GM13977 (cell line): ENCODE data around the gene XPC.

Experiments used
- DNase-seq: peaks from one replicate; pipeline ENCODE4 v3.0.0; 2012; ENCODE audit warnings: low spot score
- in situ Hi-C: fragments of 300-500 bp; cut with MboI; formaldehyde crosslinking; loops from one replicate; pipeline ENCODE4 v1.12.0; 2022; ENCODE audit warnings: low sequenced_read_pairs, low pct_unique_long_range_greater_than_20kb, mixed read lengths, inconsistent platforms; ENCODE audit not compliant: unreplicated experiment
- TF ChIP-seq, protein P1 (sequence below): IDR thresholded peaks from 2 replicates; pipeline ENCODE4 v1.5.1; 2012; ENCODE audit warnings: mild to moderate bottlenecking, control low read depth; ENCODE audit not compliant: insufficient read depth; ENCODE audit errors: extremely low read depth, missing control alignments

XPC gene

DNA sequence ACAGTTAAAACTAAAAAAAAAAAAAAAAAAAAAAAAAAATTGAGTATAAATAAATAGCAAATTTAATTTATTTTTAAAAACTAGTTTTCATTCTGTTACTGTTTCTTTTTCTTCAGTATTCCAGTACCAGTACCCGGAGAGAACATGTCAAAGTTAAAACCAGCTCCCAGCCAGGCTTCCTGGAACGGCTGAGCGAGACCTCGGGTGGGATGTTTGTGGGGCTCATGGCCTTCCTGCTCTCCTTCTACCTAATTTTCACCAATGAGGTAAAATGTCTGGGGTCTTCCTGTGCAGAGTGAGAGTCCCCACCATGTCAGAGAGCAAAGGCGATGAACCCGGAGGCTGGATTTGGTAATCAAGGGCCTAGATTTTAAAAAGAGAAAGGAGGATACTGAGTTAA is 49.1 kb downstream of the XPC start:
- TF ChIP-seq, protein P1, sequence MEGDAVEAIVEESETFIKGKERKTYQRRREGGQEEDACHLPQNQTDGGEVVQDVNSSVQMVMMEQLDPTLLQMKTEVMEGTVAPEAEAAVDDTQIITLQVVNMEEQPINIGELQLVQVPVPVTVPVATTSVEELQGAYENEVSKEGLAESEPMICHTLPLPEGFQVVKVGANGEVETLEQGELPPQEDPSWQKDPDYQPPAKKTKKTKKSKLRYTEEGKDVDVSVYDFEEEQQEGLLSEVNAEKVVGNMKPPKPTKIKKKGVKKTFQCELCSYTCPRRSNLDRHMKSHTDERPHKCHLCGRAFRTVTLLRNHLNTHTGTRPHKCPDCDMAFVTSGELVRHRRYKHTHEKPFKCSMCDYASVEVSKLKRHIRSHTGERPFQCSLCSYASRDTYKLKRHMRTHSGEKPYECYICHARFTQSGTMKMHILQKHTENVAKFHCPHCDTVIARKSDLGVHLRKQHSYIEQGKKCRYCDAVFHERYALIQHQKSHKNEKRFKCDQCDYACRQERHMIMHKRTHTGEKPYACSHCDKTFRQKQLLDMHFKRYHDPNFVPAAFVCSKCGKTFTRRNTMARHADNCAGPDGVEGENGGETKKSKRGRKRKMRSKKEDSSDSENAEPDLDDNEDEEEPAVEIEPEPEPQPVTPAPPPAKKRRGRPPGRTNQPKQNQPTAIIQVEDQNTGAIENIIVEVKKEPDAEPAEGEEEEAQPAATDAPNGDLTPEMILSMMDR = no peak
- in situ Hi-C loops = no loop called here
- DNase-seq = no peak

DNA sequence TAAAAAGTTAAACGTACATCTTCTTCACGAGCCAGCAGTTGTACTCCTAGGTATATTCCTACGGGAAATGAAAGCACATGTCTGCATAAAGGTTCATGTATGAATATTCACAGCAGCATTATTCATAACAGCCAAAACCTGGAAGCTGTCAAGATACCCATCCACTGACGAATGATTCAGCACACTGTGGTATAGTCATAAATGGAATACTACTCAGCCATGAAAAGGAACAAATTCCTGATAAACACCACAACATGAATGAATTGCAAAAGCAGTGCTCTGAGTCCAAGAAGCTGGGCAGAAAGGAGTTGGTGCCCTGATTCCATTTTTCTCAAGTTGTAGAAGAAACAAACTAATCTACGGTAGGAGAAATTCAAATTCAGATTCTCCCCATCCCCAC is 49.7 kb downstream of the XPC start:
- in situ Hi-C loops = no loop called here
- TF ChIP-seq, protein P1 = no peak
- DNase-seq = no peak

DNA sequence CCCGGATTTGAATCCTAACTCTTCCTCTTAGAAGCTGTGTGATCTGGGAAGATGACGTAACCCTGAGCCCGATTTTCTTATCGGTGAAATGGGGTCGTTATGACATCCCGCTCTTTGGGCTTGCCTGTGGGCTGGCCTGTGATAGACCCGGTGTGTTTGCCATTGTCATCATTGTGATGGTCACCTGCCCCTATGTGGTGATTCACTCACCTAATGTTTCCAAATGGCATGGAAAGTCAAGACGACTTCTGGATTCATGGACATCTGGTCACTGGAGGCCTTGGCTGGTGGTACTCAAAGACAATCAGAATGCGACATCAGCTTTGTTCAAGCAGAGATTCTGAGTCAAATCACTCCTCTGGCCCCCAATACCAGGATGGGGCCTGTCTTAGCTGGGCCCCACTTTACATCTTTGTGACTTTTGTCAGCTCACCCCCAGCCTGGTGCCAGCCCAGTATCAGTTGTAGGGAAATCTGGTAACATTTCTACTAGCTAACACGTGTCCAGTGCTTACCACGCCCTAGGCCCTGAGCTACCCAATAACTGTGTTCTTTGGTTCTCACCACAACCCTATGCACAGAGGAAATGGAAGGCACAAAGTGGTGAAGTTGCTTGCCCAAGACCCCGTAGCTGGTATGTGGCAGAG is 50.8 kb downstream of the XPC start:
- no peak for DNase-seq
- TF ChIP-seq, protein P1 = no peak
- in situ Hi-C loops = no loop called here

DNA sequence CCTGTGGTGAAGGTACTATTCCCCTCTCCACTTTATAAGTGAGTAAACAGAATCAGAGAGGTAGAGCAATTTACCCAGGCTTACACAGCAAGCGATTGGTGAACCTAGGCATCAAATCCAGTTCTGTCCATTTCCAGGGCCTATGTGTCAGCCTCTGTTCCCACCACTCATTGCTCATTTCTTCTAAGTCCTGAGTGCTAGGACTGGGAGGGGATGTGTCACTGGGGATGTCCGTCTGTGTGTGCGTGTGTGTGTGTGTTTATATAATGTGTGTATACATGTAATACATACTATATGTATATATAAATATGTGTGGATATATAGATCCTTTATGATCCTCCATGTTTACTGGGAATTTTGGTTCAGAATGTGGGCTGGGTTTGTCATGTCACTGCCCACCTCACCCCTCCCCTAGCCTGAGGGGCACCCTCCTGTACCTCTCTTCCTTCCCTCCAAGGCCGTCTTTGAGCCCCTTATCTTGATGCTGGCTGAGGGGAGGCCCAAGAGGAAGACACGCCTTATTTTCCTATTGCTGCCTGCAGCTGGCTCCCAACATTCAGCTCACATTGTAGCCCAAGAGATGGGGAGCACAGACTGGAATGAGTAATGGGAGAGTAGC is 51.4 kb downstream of the XPC start:
- TF ChIP-seq, protein P1 = no peak
- in situ Hi-C loops = no loop called here
- no peak for DNase-seq

DNA sequence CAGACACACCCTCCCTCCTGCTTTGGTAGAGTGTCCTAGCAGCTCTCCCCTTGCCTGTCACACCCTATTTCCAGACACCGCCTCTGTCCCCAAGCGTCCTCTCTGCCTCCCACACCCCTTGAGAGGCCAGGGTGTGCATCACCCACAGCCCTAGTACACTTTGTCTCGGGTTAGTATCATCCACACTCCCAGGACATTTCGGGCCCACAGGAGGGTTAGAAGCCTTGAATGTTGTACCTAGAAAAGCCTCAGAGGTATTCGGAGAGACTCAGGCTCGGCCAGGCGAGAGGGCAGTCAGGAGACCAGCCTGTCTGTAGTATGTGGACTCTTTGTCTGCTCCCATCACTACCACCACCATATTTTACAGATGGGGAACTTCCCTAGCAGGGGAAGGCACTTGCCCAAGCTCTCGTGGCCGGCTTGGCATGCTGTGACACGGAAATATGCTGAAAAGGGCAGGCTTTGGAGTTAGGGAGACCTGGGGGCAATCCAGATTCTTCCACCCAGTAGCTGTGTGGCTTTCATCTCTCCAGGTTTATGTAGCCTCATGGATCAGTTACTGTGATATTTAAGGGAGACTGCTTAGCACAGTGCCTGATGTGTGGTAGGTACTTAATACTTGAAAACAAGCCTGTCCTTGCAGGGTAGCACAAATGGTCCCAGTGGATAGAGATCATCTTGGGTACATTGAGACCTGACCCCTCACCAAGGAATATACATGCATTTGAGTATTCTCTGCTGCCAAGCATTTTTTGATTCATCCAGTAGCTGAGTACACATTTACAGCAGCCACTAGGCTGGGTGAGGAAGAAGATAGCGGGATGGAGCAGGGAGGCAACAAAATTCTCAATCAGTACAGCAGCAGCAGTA is 52.1 kb downstream of the XPC start:
- no peak for DNase-seq
- in situ Hi-C loops = no loop called here
- TF ChIP-seq, protein P1 = no peak

DNA sequence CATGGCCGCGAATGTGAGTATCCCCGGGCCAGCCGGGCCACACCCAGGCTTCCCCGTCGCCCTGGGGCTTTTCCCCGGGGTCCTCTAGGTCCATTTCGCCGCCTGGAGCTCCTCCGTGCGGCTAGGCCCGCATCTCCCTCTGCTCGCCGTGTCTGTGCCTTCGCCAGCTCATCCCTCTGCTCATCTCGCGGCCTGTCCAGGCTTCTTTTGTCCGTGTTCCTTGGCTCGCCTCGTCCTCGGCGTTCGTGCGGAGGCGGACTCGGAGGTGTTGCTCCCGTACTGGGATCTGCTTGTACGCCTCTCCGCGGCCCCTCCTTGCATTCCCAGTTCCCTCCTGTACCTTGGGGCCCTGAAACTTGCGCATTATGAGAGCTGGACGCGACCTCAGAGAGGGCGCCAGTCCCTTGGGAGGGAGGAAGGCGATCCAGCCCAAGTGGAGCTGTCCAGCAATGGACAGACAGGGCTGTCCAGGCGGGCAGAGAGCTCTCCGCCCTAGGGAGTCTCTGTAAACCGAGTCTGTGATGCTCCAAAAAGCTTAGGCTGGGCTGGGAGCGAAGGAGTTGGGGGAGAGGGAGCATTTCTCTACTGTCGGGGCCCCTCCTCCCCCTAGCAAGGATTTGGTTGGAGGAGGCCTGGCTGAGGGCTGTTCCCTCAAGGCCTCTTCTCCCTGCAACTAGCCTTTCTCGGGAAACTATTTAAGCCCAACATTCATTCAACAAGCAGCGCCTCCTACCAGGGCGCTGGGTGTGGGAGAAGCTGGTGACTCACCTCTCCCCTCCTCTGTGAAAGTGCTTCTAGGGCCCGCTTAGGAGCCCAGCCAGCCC is 53.0 kb downstream of the XPC start:
- no peak for DNase-seq
- in situ Hi-C loops = no loop called here
- TF ChIP-seq, protein P1 = peak; percentile 15
